HG03460 (cell line): ENCODE measurements around the gene DPYD.

Source experiments
- ATAC-seq: cut with Tn5 transposase; IDR thresholded peaks from one replicate; pipeline ENCODE4 v1.9.1; 2021; ENCODE audit not compliant: unreplicated experiment

The DPYD gene

GRCh38 chr1:97464305-97464704 is 456.5 kb downstream of the DPYD start:
- ATAC-seq: no peak

- ATAC-seq: peak; percentile 96
Measured at GRCh38 chr1:97461782-97462181, 459.1 kb downstream of the DPYD start.

GRCh38 chr1:97457446-97458089 is 463.3 kb downstream of the DPYD start:
- ATAC-seq: no peak

- ATAC-seq: no peak
Measured at GRCh38 chr1:97451944-97452343, 468.9 kb downstream of the DPYD start.

- no peak for ATAC-seq
Measured at GRCh38 chr1:97451046-97451826, 469.6 kb downstream of the DPYD start.

- no peak for ATAC-seq
Measured at GRCh38 chr1:97441966-97442365, 478.9 kb downstream of the DPYD start.

GRCh38 chr1:97433824-97434177 is 487.0 kb downstream of the DPYD start:
- no peak for ATAC-seq

GRCh38 chr1:97433094-97433823 is 487.6 kb downstream of the DPYD start:
- no peak for ATAC-seq

GRCh38 chr1:97427371-97427770 is 493.5 kb downstream of the DPYD start:
- no peak for ATAC-seq

GRCh38 chr1:97424209-97424608 is 496.6 kb downstream of the DPYD start:
- ATAC-seq: no peak

GRCh38 chr1:97423403-97423802 is 497.4 kb downstream of the DPYD start:
- no peak for ATAC-seq

GRCh38 chr1:97417661-97418060 is 503.2 kb downstream of the DPYD start:
- no peak for ATAC-seq

- ATAC-seq: no peak
Measured at GRCh38 chr1:97414682-97415312, 506.0 kb downstream of the DPYD start.

GRCh38 chr1:97412737-97413136 is 508.1 kb downstream of the DPYD start:
- no peak for ATAC-seq

GRCh38 chr1:97412166-97412565 is 508.7 kb downstream of the DPYD start:
- no peak for ATAC-seq

- no peak for ATAC-seq
Measured at GRCh38 chr1:97396463-97396862, 524.4 kb downstream of the DPYD start.

- no peak for ATAC-seq
Measured at GRCh38 chr1:97392701-97393100, 528.1 kb downstream of the DPYD start.

GRCh38 chr1:97385536-97386277 is 535.1 kb downstream of the DPYD start:
- ATAC-seq: no peak

- ATAC-seq: no peak
Measured at GRCh38 chr1:97384294-97384968, 536.4 kb downstream of the DPYD start.

GRCh38 chr1:97383797-97384196 is 537.0 kb downstream of the DPYD start:
- ATAC-seq: no peak
